T-helper 2 cell treated with Interferon-gamma antibody and Interleukin-4, amounts not matched to agents 100 ng/mL and 5 ng/mL, for 36 hours (primary cell): Measurements from ENCODE around the gene ERC2. TPM values are rescaled to one million over a fixed set of nuclear protein-coding genes. Genes with fewer than 3 reads are reported as not detected.

ENCODE experiments used
- intact Hi-C: fragments of 100-400 bp; cut with micrococcal nuclease; formaldehyde crosslinking; loops from one replicate; pipeline ENCODE4 v1.15.1; 2023
- total RNA-seq: library from RNA; stranded (reverse); gene quantifications from 2 replicates; pipeline ENCODE4 v1.2.3, GENCODE V29; 2022

ERC2 gene
- total RNA-seq, 1 donor from 2014 or later, result 0.20 TPM

DNA sequence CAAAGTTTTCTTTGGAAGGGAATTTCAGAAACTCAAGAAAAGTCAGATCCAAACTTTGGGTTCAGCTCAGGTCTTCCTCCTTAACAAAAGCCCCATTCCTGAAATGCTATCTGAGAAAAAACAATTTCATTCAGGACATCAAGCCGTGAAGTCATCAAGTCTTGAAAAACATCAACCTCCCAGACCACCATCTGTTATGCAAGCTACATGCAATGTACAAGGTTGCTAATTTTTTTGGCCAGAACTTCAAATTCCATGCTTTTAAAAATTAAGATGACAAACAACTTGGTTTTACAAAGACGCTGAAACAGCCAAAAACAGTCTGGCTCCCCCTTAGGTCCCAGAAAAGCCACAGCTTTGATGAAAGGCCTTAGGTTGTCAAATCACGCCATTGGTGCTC lies 927.3 kb downstream of the ERC2 start:
- intact Hi-C loops, result no loop called here

GRCh38 chr3:55540579-55540978 lies 927.7 kb downstream of the ERC2 start:
- intact Hi-C loops, result no loop called here

DNA sequence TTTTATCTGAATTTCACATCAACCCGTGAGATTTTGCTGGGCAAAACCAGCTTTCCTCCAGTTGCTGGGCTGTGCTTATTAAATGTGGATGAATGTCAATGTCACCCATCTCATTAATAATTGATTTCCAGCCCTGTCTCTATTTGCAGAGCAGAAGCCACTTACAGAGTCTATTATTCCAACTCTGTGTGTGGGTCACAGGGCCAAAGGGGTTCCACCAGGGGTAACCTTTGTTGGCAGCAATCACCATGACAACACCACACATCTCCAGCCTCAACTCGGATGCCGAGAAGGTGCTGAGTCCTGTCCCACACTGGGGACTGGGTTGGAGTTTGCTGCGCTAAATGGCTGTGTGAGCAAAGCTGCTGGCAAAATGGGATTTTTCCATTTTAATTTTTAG lies 930.1 kb downstream of the ERC2 start:
- intact Hi-C loops, result no loop called here

DNA sequence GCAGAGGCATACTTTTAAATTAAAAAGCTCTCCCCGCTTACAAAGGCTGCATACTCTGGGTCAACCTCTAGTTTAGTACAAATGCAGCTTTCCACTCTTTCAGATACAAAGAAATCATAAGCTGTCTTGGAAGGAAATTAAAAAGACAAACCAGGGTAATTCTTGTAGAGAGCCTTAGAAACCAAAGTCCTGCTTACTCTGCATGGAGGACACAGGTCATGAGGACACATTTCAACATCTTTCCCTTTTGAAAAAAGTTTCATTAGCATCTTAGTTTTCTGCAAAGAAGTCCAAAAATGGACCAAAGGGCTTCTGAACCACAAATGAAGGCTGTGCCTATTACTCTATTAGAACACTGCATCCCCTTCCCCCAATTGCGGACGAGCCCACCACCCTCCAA lies 930.7 kb downstream of the ERC2 start:
- intact Hi-C loops, result no loop called here

DNA sequence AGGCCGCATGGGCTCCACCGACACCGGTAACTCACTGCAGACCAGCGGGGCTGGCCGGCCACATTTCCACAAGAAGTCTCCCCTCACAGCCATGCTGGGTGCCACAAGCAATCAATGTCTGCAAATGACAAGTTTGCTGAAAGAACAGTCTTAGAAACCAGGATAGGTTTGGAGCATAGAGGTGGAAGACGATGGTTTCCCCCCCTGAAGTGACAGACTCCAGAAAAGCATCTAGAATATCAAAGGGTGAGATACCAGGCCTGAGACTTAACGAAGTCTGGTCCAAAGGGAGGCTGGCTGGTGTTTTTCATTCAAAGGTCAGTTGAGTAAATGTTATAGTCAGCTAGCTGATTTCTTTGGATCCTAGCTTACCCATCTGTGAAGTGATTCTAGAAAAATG lies 931.1 kb downstream of the ERC2 start:
- intact Hi-C loops, result no loop called here

- intact Hi-C loops, result no loop called here
Observed at GRCh38 chr3:55534876-55535275, 933.4 kb downstream of the ERC2 start.

GRCh38 chr3:55532806-55533205 lies 935.5 kb downstream of the ERC2 start:
- intact Hi-C loops, result no loop called here

GRCh38 chr3:55531321-55531720 lies 936.9 kb downstream of the ERC2 start:
- intact Hi-C loops, result no loop called here

DNA sequence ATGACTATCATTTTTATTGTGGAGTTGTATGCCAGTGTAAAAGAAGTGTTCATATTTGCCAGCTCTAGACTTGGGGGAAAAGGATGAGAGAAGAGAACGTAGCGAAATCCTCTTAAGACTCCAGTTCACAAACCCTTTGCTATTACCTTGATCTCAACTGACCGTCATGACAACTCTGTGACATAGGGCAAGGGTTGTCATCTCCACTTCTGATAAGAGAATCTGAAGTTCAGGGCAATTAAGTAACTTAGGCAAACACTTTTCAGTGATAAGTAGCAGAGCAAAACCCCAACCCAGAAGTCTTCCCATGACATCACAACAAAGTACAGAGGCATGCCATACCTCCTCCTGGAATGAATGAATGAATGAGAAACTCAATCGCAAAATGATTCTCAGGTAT lies 940.9 kb downstream of the ERC2 start:
- intact Hi-C loops, result no loop called here

DNA sequence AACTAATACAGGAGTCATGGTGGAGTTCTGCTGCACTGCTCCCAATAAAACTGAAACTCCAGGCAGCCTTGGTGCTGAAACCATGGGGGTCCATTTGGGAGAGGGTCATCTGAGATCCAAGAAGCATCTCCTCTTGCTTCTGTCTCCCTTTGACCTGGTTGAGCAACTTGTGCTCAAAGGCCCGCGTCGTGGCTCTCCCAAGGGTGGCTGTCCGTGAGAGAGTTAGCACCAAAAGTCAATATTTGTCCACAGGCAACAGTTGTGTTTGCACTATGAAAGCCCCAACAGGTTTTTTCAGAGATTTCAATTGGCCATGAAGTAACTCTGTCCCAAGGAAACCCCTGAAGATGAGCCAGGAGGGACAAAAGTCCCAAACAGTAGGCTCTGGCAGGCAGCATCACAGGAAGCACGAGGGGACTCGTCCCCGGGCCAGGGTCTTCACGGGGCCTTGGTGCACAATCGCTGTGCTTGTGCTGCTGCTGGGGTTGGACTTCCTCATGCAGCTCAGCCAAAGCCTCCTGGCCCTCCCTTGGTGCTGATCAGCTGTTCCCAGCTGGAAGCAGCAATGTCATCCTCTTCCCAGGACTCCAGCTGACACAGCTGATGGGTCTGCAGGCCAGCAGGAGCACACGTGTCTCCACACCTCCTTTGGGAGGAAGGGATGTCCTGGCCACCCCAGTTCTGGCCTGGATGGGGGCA lies 941.8 kb downstream of the ERC2 start:
- intact Hi-C loops, result no loop called here

DNA sequence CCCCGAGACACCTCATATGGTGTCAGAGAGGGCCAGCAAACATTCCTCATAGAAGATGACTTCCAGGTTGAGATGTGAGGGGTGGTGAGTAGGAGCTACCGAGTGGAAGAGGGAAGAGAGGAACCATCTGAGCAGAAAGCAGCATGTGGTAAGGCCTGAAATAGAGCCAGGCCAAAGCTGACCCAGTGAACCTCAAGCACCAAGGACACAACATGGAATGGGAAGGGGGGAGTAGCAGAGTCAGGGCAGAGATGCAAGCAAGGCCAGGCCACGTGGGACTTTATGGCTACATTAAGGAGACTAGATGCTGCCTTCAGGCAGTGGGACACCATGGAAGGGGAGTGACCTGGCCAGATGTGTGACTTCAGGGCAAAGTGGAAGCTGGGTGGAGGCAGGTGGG lies 942.8 kb downstream of the ERC2 start:
- intact Hi-C loops, result no loop called here

DNA sequence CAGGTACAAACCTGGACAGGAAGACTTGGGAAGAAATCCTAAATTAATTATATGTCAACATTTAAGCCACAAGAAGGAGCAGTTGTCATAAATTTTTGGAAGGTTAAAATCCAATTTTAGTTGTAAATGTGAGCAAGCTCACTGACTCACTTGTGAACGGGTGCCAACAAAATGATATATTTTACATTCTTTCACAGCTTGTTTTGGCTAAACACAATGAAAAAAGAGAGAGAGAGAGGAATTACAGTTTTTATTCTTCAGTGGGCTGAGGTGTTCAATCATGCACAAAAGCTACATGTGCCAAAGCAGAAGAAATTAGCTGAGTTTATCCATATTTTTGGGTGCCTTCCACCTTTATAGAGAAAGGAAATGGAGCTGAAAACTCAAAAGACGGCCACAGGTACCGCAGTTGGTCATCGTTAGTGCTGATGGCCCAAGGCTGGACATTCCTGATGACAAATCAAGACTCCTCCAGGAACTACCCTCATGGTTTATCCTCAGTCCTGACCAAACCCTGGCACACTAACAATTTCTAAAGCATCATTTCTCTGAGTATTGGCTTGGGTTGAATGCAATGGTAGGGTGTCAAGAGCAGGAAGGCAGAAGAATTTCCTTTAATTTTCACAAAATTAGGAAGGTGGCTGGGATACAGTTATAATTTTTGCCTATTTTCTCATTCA lies 943.6 kb downstream of the ERC2 start:
- intact Hi-C loops, result no loop called here

DNA sequence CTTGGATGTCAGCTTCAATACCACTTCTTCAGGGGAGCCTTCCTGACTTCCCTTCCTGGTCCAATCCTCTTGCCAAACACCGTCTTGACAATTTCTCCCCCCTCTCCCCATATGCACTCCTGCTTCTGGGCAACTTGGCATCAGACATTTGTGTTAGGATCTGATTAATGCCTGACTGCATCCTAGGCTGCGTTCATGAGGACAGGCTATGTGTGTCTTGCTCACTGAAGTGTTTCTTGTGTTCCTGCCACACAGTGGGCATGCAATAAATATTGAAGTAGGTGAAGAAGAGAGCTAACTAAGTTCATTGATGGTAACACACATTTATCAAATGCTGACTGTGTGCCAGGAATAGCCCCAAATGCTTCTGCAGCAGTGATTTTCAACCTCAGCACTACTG lies 944.8 kb downstream of the ERC2 start:
- intact Hi-C loops, result no loop called here

DNA sequence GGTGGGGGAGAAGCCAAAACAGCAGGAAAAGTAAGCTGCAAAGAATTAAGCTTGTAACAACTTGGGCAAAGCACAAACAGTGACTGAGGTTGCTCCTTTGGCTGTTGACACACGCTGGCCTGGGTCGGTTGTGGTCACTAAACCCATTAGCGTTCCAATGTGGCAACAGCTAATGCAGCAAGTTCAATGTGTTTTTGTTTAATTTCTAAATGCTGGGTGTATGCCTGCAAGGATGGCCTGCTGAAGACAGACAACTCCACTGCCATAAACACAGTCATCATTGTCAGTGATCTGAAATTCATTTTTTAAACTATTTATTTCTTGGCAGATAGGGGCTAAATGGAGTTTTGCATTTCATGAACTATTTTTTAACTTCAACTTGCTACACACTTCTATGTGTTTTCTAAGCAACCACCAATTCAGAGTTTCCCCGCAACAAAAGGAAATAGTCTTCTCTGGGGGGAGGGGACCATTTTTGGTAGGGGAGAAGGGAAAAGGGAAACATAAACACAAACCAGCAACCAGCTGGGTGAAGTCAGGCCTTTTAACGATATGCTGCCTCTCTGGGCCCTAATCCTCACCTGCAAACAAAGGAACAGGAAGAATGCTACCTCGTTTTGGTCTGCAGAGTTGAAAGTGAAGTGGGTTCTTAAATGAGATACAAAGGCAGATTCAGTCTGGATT lies 946.4 kb downstream of the ERC2 start:
- intact Hi-C loops, result no loop called here

DNA sequence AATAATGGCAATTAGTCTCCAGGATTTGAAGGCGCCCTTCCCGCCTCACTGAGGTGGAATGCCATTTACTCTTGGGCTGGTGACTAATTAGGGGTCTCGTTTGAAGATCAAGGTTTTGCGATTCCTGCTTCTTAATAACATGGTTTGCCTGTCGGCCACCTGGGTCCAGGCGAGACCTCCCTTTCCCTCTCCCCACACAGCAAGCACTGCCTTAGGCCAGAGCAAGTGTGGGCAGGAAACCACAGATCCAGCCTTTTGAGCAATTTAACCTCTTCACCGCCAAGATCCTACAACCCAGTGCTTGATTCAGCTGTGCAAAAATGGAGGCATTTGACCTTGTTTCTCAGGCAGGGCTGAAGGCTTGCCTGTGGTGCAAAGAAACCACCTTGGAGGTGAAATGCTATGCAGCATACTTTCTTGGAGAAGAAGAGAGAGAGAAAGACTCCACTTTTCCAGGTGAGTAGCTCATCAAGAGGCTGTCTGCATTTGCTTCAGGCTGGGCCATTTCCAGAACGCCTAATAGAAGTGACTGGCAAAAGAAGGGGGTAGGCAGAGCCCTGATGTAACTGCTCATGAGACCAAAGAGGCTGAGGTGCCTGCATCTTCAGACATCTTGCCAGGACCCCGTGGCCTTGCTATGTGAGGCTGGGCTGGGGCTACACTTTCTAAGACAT lies 947.1 kb downstream of the ERC2 start:
- intact Hi-C loops, result no loop called here

- intact Hi-C loops, result no loop called here
Observed at GRCh38 chr3:55519019-55519418, 949.2 kb downstream of the ERC2 start.

- intact Hi-C loops, result no loop called here
Observed at GRCh38 chr3:55518451-55518850, 949.8 kb downstream of the ERC2 start.

DNA sequence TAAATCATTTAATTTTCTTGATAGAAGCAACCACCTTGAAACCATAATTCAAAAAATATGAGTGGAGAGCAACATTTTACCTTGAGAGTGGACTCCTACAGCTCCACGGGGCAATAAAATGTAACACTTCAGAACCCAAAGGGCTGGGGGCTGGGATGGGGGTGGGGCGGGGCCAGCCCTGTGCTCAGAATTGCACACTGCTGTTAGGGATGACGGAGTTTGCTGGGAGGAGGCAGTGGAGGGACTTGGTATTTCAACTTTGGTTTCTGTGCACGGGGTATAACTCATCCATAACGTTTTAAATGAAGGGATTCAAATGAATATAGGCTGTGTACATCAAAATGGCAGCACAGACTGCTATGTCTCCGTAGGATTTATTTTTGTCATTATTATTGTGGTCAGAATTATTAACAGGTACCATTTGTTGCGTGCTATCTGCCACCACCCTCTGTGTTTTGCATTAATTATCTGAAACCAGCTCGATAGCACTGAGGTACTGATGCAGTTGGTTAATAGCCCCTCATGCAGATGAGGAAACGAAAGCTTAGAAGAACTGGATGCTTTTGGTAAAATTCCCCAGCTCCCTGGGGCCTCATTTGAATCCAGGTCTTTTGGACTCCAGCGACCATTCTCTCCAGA lies 951.8 kb downstream of the ERC2 start:
- intact Hi-C loops, result no loop called here

- intact Hi-C loops, result no loop called here
Observed at GRCh38 chr3:55515550-55516246, 952.6 kb downstream of the ERC2 start.

- intact Hi-C loops, result no loop called here
Observed at GRCh38 chr3:55514962-55515361, 953.3 kb downstream of the ERC2 start.
